ENCODE results near the gene TAS2R38.

Gene TAS2R38

GRCh38 chr7:141946796-141947195 lies 26.8 kb downstream of the TAS2R38 start, which contains the start of gene CLEC5A:
Gene CLEC5A (minus strand): TSS chr7:141946974. CDS start chr7:141946292, 682 bp downstream.
- no peak for TF ChIP-seq CTCF (conservative IDR thresholded peaks at IDR 0.05; ENCODE audit: control insufficient read depth, insufficient read depth, low read depth, low read length)
- H3K4me3 ChIP-seq (ENCODE audit: control insufficient read depth, low read depth, low read length): no peak within 1 kb of the TSS
- DNase-seq (ENCODE audit: low read depth): no peak

GRCh38 chr7:141945356-141945755 lies 28.2 kb downstream of the TAS2R38 start:
- peak; percentile 43 for DNase-seq (ENCODE audit: low read depth)
- no peak for TF ChIP-seq CTCF (conservative IDR thresholded peaks at IDR 0.05; ENCODE audit: control insufficient read depth, insufficient read depth, low read depth, low read length)
- no peak overlapping the region for H3K4me3 ChIP-seq (ENCODE audit: control insufficient read depth, low read depth, low read length)

GRCh38 chr7:141944811-141945210 lies 28.8 kb downstream of the TAS2R38 start:
- H3K4me3 ChIP-seq (ENCODE audit: control insufficient read depth, low read depth, low read length): no peak overlapping the region
- no peak for DNase-seq (ENCODE audit: low read depth)
- TF ChIP-seq CTCF (conservative IDR thresholded peaks at IDR 0.05; ENCODE audit: control insufficient read depth, insufficient read depth, low read depth, low read length): no peak

GRCh38 chr7:141943846-141944245 lies 29.7 kb downstream of the TAS2R38 start:
- no peak overlapping the region for H3K4me3 ChIP-seq (ENCODE audit: control insufficient read depth, low read depth, low read length)
- no peak for DNase-seq (ENCODE audit: low read depth)
- TF ChIP-seq CTCF (conservative IDR thresholded peaks at IDR 0.05; ENCODE audit: control insufficient read depth, insufficient read depth, low read depth, low read length): no peak

GRCh38 chr7:141941075-141941474 lies 32.5 kb downstream of the TAS2R38 start:
- no peak for TF ChIP-seq CTCF (conservative IDR thresholded peaks at IDR 0.05; ENCODE audit: control insufficient read depth, insufficient read depth, low read depth, low read length)
- DNase-seq (ENCODE audit: low read depth): no peak
- H3K4me3 ChIP-seq (ENCODE audit: control insufficient read depth, low read depth, low read length): no peak overlapping the region

GRCh38 chr7:141930211-141930610 lies 43.4 kb downstream of the TAS2R38 start:
- no peak overlapping the region for H3K4me3 ChIP-seq (ENCODE audit: control insufficient read depth, low read depth, low read length)
- no peak for DNase-seq (ENCODE audit: low read depth)
- TF ChIP-seq CTCF (conservative IDR thresholded peaks at IDR 0.05; ENCODE audit: control insufficient read depth, insufficient read depth, low read depth, low read length): no peak

- H3K4me3 ChIP-seq (ENCODE audit: control insufficient read depth, low read depth, low read length): no peak overlapping the region
- TF ChIP-seq CTCF (conservative IDR thresholded peaks at IDR 0.05; ENCODE audit: control insufficient read depth, insufficient read depth, low read depth, low read length): no peak
- no peak for DNase-seq (ENCODE audit: low read depth)
Measured at GRCh38 chr7:141928845-141929195, 44.8 kb downstream of the TAS2R38 start.

Measured in fibroblast of mammary gland (primary cell).